CD4-positive, alpha-beta T cell treated with Interleukin-1 beta for 1 hour (primary cell): ENCODE results near the gene ZDHHC16.
"Not testable (repeated sequence)": the region's sequence is repeated elsewhere in the genome, so short reads cannot be mapped to it uniquely, and the experiment has no call there.

Experiments
- DNase-seq, 2 donors: peaks; one replicate each; pipeline ENCODE4 v3.0.0-alpha.2; 2020 to 2022

Gene ZDHHC16

DNA sequence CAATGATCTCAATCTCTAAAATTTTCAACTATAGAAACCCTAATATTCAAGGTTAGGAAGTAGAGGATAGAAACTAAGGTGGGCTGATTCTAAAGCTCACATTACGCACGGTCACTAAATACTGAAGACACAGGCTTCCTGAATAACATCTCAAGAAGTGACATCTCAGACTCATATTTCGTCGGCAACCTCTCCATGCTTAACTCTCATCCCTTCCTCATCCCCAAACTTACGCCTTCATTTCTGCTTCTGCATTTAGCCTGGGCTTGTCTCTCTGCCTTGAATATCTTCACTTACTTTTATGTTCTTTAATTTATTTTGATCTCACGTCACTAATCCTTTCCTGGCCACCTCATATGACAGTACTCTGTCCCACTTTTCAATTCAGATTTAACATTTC, 10.8 kb upstream of the ZDHHC16 start:
- no peak for DNase-seq

GRCh38 chr10:97442277-97442676, 3.7 kb upstream of the ZDHHC16 start:
- DNase-seq, result no peak

DNA sequence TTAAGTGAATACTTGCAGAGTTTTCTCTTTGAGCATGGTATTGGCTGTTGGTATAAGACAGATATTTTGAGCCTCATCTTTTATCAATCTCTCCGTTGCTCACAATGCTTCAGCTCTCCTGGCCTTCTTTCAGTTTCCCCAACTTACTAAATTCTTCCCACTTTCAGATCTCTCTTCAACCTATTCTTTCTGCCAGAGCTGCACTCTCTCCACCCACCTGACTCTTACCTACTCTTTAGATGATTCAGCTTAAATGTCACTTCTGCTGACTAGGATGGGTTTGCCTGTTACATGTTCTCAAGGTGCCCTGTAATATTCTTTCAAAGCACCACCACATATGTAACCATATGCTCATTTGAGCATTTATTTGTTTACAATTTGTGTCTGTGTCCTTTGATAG, 1.8 kb upstream of the ZDHHC16 start:
- no peak for DNase-seq

- DNase-seq, result no peak
Observed at GRCh38 chr10:97445357-97445721, 636 bp upstream of the ZDHHC16 start.

DNA sequence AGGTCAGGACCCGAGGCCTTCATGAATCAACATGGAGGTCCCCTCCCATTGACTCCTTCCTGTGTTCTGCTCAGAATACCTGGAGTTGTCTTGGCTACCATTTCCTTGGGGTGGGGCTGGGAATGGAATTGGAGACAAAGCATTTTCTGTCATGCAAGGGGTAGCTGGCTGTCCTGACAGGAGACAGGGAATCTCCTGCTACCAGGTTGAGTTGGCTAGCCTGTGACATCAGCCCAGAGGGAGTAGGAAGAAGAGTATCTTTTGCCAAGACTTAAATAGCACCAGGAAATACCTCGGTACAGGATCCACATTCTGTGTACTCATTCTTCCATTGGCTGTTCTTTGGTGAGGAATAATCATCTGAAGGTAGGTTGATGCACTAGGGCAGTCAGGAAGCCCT, 4.9 kb downstream of the ZDHHC16 start:
- DNase-seq, result no peak

DNA sequence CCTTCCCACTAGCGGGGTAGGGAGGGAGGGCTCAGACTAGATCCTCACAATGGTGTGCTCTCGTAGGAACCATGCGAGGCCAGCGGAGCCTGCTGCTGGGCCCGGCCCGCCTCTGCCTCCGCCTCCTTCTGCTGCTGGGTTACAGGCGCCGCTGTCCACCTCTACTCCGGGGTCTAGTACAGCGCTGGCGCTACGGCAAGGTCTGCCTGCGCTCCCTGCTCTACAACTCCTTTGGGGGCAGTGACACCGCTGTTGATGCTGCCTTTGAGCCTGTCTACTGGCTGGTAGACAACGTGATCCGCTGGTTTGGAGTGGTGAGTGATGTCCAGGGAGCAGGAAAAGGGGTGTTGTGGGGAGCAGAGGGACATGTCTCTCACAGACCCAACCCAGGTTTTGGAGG, 5.6 kb downstream of the ZDHHC16 start:
- DNase-seq, result no peak

- no peak for DNase-seq
Observed at GRCh38 chr10:97452352-97452751, 6.4 kb downstream of the ZDHHC16 start.

GRCh38 chr10:97454330-97455036, 8.5 kb downstream of the ZDHHC16 start:
- DNase-seq, result no peak

- no peak for DNase-seq
Observed at GRCh38 chr10:97456034-97456685, 10.2 kb downstream of the ZDHHC16 start.

GRCh38 chr10:97456686-97457065, 10.7 kb downstream of the ZDHHC16 start:
- DNase-seq, result no peak

- no peak for DNase-seq
Observed at GRCh38 chr10:97459111-97459510, 13.1 kb downstream of the ZDHHC16 start.

- no peak for DNase-seq
Observed at GRCh38 chr10:97459933-97460332, 14.0 kb downstream of the ZDHHC16 start.

GRCh38 chr10:97462309-97462708, 16.3 kb downstream of the ZDHHC16 start:
- no peak for DNase-seq

- peak; percentile 21 to 54 for DNase-seq
Observed at GRCh38 chr10:97463363-97464132, 17.6 kb downstream of the ZDHHC16 start.

DNA sequence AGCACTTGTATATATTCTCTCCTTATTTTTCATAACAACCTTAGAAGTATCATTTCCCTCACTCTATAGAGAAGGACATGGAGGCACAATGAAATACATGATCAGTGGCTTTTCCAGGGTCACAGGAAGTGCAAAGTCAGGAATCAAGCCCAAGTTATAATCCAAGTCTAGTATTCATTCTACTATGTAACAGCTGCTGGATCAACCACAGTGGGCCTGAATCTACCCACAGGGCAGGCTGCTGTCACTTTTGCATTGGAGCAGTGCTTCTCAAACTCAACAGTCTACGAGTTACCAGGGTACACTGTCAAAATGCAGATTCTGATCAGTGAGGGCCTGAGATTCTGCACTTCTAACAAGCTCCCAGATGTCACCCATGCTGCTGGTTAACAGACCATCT, 18.3 kb downstream of the ZDHHC16 start:
- no peak for DNase-seq

DNA sequence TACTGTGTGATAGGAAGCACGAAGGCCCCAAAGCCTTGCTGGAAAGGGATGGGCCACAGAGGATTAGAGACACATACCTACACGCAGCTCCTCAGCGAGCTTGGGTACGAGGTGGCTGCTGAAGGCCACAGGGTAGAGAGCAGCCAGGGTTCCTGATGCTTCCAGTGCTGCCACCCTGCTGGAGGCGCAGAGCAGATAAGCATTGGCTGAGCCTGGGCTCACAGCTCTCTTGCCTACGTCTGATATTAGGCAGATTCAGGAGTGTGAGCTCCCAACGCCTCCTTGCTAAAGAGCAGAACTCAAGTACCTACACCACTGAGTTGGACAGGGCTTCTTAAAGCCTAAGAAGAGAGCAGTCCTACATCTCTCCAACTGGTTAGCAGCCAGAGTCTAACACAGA, 20.0 kb downstream of the ZDHHC16 start:
- no peak for DNase-seq

DNA sequence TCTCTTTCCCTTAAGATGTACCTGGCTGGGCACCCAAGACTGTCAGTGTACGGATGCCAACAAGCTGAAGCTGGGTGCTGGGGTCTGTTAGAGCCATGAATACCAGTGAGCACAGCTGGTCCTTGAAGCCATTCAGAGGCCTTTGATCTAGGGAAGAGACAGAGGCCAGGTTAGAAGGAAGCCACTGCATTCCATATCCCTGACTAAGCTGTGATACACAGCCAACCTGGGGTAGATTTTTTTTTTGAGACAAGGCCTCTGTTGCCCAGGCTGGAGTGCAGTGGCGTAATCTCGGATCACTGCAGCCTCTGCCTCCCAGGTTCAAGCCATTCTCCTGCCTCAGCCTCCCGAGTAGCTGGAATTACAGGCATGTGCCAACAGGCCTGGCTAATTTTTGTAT, 20.8 kb downstream of the ZDHHC16 start:
- DNase-seq, result no peak

GRCh38 chr10:97468162-97468561, 22.2 kb downstream of the ZDHHC16 start:
- DNase-seq, result no peak

DNA sequence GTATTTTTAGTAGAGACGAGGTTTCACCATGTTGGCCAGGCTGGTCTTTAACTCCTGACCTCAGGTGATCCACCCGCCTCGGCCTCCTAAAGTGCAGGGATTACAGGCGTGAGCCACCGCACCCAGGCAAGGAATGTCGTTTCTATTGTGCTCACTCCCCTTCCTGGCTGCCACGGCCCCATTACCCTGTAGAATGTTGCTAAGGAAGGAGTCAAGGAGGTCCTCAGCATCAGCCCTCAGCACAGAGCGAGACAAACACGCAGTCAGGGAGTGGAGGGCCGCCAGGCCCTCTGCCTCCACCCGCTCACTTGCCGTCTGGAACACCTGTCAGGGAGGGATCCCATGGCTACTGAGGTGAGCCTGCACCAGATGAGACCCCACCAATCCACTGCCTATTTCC, 22.8 kb downstream of the ZDHHC16 start:
- DNase-seq, result not testable (repeated sequence)

- DNase-seq, result no peak
Observed at GRCh38 chr10:97474918-97475317, 28.9 kb downstream of the ZDHHC16 start.

DNA sequence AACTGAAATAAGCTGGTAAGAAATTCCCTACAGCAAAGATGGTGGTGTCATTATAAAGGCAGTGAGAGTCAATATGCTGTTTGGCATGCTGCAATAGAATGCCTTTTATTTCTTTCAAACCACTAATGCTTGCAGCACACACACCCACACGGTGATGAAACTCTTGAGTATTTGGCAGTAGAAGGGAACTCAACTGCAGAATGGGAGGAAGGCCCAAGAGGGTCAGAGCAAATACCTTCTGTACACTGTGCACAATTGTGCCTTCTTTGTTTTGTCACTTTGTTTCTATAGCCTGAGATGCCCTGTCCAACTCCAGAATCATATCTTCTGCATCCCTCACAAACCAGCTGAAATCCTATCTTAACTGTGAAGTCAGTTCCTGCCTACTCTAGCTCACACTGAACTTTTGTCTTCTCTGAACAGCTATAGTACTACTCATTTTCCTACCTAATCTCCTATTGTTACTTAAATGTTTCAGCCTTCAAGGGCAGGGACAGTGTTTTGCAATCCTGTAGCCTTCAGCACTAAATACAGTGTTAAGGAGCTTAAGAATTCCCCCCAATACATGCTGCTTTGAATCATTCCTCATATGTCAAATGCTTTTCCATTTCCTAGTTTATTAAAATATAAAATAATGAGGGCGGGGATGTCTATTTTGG, 30.1 kb downstream of the ZDHHC16 start:
- no peak for DNase-seq

DNA sequence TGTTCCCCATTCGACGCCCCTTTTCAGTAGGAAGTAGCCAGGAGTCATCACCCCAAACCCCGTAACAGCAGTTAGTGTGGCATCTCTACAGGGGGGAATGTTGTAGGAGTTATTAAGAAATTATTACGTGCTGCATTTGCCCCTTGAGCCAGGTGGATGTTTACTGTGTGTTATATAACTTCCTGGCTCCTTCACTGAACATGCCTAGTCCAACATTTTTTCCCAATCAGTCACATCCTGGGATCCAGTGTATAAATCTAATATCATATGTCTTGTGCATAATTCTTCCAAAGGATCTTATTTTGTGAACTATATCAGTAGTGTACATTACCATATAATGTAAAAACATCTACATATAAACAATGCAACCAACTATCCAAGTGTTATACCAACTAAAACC, 33.4 kb downstream of the ZDHHC16 start:
- not testable (repeated sequence) for DNase-seq

GRCh38 chr10:97479939-97480338, 34.0 kb downstream of the ZDHHC16 start:
- no peak for DNase-seq

GRCh38 chr10:97481071-97481470, 35.1 kb downstream of the ZDHHC16 start:
- no peak for DNase-seq
